SK-N-SH treated with all-trans-retinoic acid at 6 μM for 48 hours (cell line): ENCODE measurements around the gene PTX3.
A peak's percentile ranks its signal among the peaks of the same experiment; 100 is the strongest.

Experiments
- ATAC-seq: fragments of 200-7000 bp; cut with Tn5 transposase; 3 replicates; pipeline ENCODE4 v1.9.1; 2020; ENCODE audit warnings: mild to moderate bottlenecking, moderate library complexity
- ARNTL ChIP-seq: fragments of 450-650 bp; formaldehyde crosslinking; IDR thresholded peaks from 2 replicates; pipeline ENCODE4 v1.5.0; 2020; ENCODE audit warnings: low read depth, mild to moderate bottlenecking, moderate library complexity, borderline replicate concordance
- CREB5 ChIP-seq: fragments of 250-450 bp; sonication (Bioruptor Pico); IDR thresholded peaks from 2 replicates; pipeline ENCODE4 v1.5.1; 2020; ENCODE audit warnings: low read depth, mild to moderate bottlenecking, moderate library complexity
- CSDC2 ChIP-seq: fragments of 250-450 bp; sonication (Bioruptor Pico); IDR thresholded peaks from 2 replicates; pipeline ENCODE4 v1.5.0; 2020; ENCODE audit warnings: mild to moderate bottlenecking, moderate library complexity
- CSRNP3 ChIP-seq: fragments of 250-450 bp; sonication (Bioruptor Pico); IDR thresholded peaks from 2 replicates; pipeline ENCODE4 v1.5.1; 2021; ENCODE audit warnings: mild to moderate bottlenecking, moderate library complexity
- ESRRG ChIP-seq: fragments of 250-450 bp; sonication (Bioruptor Pico); IDR thresholded peaks from 2 replicates; pipeline ENCODE4 v1.6.1; 2021; ENCODE audit warnings: mild to moderate bottlenecking
- GLIS3 ChIP-seq: fragments of 250-450 bp; sonication (Bioruptor Pico); IDR thresholded peaks from 2 replicates; pipeline ENCODE4 v1.5.0; 2020; ENCODE audit warnings: mild to moderate bottlenecking, moderate library complexity
- ISL1 ChIP-seq: fragments of 250-450 bp; sonication (Bioruptor Pico); IDR thresholded peaks from 2 replicates; pipeline ENCODE4 v2.1.2; 2022; ENCODE audit warnings: mild to moderate bottlenecking, moderate library complexity
- OSR1 ChIP-seq: fragments of 250-450 bp; sonication (Bioruptor Pico); IDR thresholded peaks from 2 replicates; pipeline ENCODE4 v1.8.0; 2022; ENCODE audit warnings: moderate library complexity, mild to moderate bottlenecking, inconsistent platforms
- PATZ1 ChIP-seq: fragments of 250-450 bp; sonication (Bioruptor Pico); IDR thresholded peaks from 2 replicates; pipeline ENCODE4 v1.8.0; 2020; ENCODE audit warnings: mild to moderate bottlenecking, moderate library complexity, borderline replicate concordance
- POU6F1 ChIP-seq: fragments of 250-450 bp; sonication (Bioruptor Pico); IDR thresholded peaks from 2 replicates; pipeline ENCODE4 v1.8.0; 2021; ENCODE audit warnings: low read depth, mild to moderate bottlenecking, moderate library complexity, borderline replicate concordance
- PPARA ChIP-seq: fragments of 250-450 bp; sonication (Bioruptor Pico); IDR thresholded peaks from 2 replicates; pipeline ENCODE4 v1.5.0; 2020; ENCODE audit warnings: mild to moderate bottlenecking, borderline replicate concordance
- SNAI2 ChIP-seq: fragments of 250-450 bp; sonication (Bioruptor Pico); IDR thresholded peaks from 2 replicates; pipeline ENCODE4 v1.5.0; 2020; ENCODE audit warnings: mild to moderate bottlenecking, moderate library complexity
- TCF4 ChIP-seq: fragments of 250-450 bp; sonication (Bioruptor Pico); IDR thresholded peaks from 2 replicates; pipeline ENCODE4 v1.8.0; 2021; ENCODE audit warnings: mild to moderate bottlenecking, moderate library complexity, borderline replicate concordance
- TOX ChIP-seq: fragments of 250-450 bp; sonication (Bioruptor Pico); IDR thresholded peaks from 2 replicates; pipeline ENCODE4 v1.8.0; 2021; ENCODE audit warnings: mild to moderate bottlenecking, moderate library complexity, borderline replicate concordance
- TSHZ2 ChIP-seq: fragments of 250-450 bp; sonication (Bioruptor Pico); IDR thresholded peaks from 2 replicates; pipeline ENCODE4 v1.5.0; 2020; ENCODE audit warnings: mild to moderate bottlenecking, moderate library complexity
- ZC3H10 ChIP-seq: fragments of 250-450 bp; sonication (Bioruptor Pico); IDR thresholded peaks from 2 replicates; pipeline ENCODE4 v1.5.1; 2021; ENCODE audit warnings: mild to moderate bottlenecking, moderate library complexity
- ZFP30 ChIP-seq: fragments of 450-650 bp; formaldehyde crosslinking; IDR thresholded peaks from 2 replicates; pipeline ENCODE4 v1.5.0; 2022; ENCODE audit warnings: mild to moderate bottlenecking, moderate library complexity
- ZNF565 ChIP-seq: fragments of 450-650 bp; formaldehyde crosslinking; conservative IDR thresholded peaks from 2 replicates; pipeline ENCODE4 v1.5.0; 2020; ENCODE audit warnings: low read depth, mild to moderate bottlenecking, moderate library complexity
- ZNF70 ChIP-seq: fragments of 450-650 bp; formaldehyde crosslinking; IDR thresholded peaks from 2 replicates; pipeline ENCODE4 v1.5.0; 2020; ENCODE audit warnings: mild to moderate bottlenecking, moderate library complexity

PTX3 gene

GRCh38 chr3:157444797-157445184 is 8.1 kb downstream of the PTX3 start:
- ATAC-seq = peak; percentile 21; the same call in 2 of the 3 replicates
- TF ChIP-seq TOX = no peak
- TF ChIP-seq ZNF70 (CRISPR knock-in tag) = no peak
- no peak for TF ChIP-seq TCF4
- TF ChIP-seq ZC3H10 = no peak
- no peak for TF ChIP-seq PATZ1 (CRISPR knock-in tag)
- TF ChIP-seq CREB5 = no peak

GRCh38 chr3:157445857-157446256 is 9.2 kb downstream of the PTX3 start:
- no peak for TF ChIP-seq ZNF70 (CRISPR knock-in tag)
- TF ChIP-seq CSDC2 = no peak
- TF ChIP-seq SNAI2 (CRISPR knock-in tag) = no peak
- TF ChIP-seq ESRRG = no peak
- no peak for TF ChIP-seq CSRNP3 (CRISPR knock-in tag)
- no peak for TF ChIP-seq POU6F1 (CRISPR knock-in tag)
- no peak for TF ChIP-seq ISL1
- no peak for TF ChIP-seq CREB5
- TF ChIP-seq ZC3H10 = no peak
- no peak for TF ChIP-seq TSHZ2 (CRISPR knock-in tag)
- no peak for TF ChIP-seq ZFP30 (CRISPR knock-in tag)
- TF ChIP-seq PPARA (CRISPR knock-in tag) = no peak
- TF ChIP-seq GLIS3 (CRISPR knock-in tag) = no peak
- ATAC-seq = no peak

- TF ChIP-seq OSR1 (CRISPR knock-in tag) (no peak), POU6F1 (CRISPR knock-in tag) (no peak), PPARA (CRISPR knock-in tag) (no peak), TOX (no peak), ISL1 (no peak), ZNF565 (no peak), SNAI2 (CRISPR knock-in tag) (no peak), ZNF70 (CRISPR knock-in tag) (no peak), PATZ1 (CRISPR knock-in tag) (no peak), ESRRG (no peak), CREB5 (no peak), ARNTL (CRISPR knock-in tag) (no peak), TCF4 (no peak)
- peak; percentile 85 for ATAC-seq
Observed at GRCh38 chr3:157447026-157447694, 10.5 kb downstream of the PTX3 start.
